Measurements from ENCODE around the gene WDFY1. TPM values are rescaled to one million over a fixed set of nuclear protein-coding genes. Genes with fewer than 3 reads are reported as not detected.

The WDFY1 gene
- total RNA-seq, 1 donor from 2014 or later, result 41.1 TPM

GRCh38 chr2:223870840-223871611 lies 74.1 kb downstream of the WDFY1 start:
- no peak for DNase-seq (ENCODE audit: low read depth, low spot score)
- Mint-ChIP-seq H3K9me3 (peaks cover 2% of the 10 kb centered on the region), H3K4me3 (no peak overlapping the region), H3K27ac (ENCODE audit: unreplicated experiment) (peak overlapping the region; percentile 36), H3K36me3 (ENCODE audit: low read depth) (peaks cover 14% of the 10 kb centered on the region), H3K27me3 (ENCODE audit: low read depth) (no peaks in the 10 kb centered on the region), H3K4me1 (no peaks in the 10 kb centered on the region)
- TF ChIP-seq, protein P1, sequence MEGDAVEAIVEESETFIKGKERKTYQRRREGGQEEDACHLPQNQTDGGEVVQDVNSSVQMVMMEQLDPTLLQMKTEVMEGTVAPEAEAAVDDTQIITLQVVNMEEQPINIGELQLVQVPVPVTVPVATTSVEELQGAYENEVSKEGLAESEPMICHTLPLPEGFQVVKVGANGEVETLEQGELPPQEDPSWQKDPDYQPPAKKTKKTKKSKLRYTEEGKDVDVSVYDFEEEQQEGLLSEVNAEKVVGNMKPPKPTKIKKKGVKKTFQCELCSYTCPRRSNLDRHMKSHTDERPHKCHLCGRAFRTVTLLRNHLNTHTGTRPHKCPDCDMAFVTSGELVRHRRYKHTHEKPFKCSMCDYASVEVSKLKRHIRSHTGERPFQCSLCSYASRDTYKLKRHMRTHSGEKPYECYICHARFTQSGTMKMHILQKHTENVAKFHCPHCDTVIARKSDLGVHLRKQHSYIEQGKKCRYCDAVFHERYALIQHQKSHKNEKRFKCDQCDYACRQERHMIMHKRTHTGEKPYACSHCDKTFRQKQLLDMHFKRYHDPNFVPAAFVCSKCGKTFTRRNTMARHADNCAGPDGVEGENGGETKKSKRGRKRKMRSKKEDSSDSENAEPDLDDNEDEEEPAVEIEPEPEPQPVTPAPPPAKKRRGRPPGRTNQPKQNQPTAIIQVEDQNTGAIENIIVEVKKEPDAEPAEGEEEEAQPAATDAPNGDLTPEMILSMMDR (conservative IDR thresholded peaks at IDR 0.05), result no peak

GRCh38 chr2:223868005-223868404 lies 77.1 kb downstream of the WDFY1 start:
- H3K4me1 Mint-ChIP-seq, result no peaks in the 10 kb centered on the region
- peaks cover 8% of the 10 kb centered on the region for H3K36me3 Mint-ChIP-seq (ENCODE audit: low read depth)
- no peak for DNase-seq (ENCODE audit: low read depth, low spot score)
- TF ChIP-seq, protein P1 (conservative IDR thresholded peaks at IDR 0.05), result no peak
- no peak overlapping the region for H3K27ac Mint-ChIP-seq (ENCODE audit: unreplicated experiment)
- no peak overlapping the region for H3K4me3 Mint-ChIP-seq
- no peaks in the 10 kb centered on the region for H3K27me3 Mint-ChIP-seq (ENCODE audit: low read depth)
- H3K9me3 Mint-ChIP-seq, result peaks cover 2% of the 10 kb centered on the region

DNA sequence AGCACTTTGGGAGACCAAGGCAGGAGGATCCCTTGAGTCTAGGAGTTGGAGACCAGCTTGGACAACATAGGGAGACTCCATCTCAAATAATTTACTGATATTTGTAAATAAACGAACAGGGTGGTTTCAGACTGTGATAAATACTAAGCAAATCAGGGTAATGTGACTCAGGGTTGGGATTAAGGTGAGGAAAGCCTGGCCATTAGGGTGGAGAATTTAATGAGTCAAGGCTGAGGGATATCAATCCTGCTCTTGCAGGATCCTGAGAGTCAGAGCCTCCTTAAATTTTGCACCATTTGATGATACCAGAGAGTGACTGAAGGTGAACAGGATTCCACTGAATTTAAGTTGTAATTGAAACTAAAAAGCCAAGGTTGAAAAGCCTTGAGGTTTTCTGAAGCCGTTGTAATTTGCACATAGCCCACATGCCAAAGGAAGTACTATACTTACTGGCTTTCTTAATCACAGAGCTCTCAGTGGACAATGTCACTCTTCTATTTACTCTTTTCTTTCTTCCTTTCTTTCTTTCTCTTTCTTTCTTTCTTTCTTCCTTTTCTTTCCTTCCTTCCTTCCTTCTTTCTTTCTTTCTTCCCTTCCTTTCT lies 79.1 kb downstream of the WDFY1 start:
- peaks cover 2% of the 10 kb centered on the region for H3K36me3 Mint-ChIP-seq (ENCODE audit: low read depth)
- peak overlapping the region; percentile 75 for H3K27ac Mint-ChIP-seq (ENCODE audit: unreplicated experiment)
- no peaks in the 10 kb centered on the region for H3K27me3 Mint-ChIP-seq (ENCODE audit: low read depth)
- no peaks in the 10 kb centered on the region for H3K4me1 Mint-ChIP-seq
- DNase-seq (ENCODE audit: low read depth, low spot score), result no peak
- TF ChIP-seq, protein P1 (conservative IDR thresholded peaks at IDR 0.05), result no peak
- no peak overlapping the region for H3K4me3 Mint-ChIP-seq
- H3K9me3 Mint-ChIP-seq, result no peaks in the 10 kb centered on the region

- H3K9me3 Mint-ChIP-seq, result no peaks in the 10 kb centered on the region
- no peaks in the 10 kb centered on the region for H3K27me3 Mint-ChIP-seq (ENCODE audit: low read depth)
- no peak overlapping the region for H3K27ac Mint-ChIP-seq (ENCODE audit: unreplicated experiment)
- no peak overlapping the region for H3K4me3 Mint-ChIP-seq
- peaks cover 2% of the 10 kb centered on the region for H3K36me3 Mint-ChIP-seq (ENCODE audit: low read depth)
- no peaks in the 10 kb centered on the region for H3K4me1 Mint-ChIP-seq
- no peak for DNase-seq (ENCODE audit: low read depth, low spot score)
- TF ChIP-seq, protein P1 (conservative IDR thresholded peaks at IDR 0.05), result no peak
Measured at GRCh38 chr2:223865124-223865523, 80.0 kb downstream of the WDFY1 start.

DNA sequence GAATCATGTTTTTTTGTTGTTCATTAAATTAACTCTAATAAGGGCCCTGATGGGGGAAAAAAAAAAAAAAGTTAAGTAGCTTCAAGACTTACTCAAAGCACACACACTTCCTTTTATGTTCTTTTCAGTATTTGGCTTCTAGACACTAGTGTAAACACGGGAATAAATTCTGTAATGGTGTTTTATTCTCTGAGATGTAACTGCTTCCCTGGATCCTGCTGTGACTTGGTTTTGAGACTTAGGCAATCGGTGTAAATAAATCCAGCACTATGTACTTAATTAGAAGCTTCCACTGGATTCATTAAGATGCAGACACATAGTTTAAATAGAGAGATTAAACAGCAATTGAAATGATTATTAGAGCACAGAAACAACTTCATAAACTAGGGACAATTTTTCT lies 81.6 kb downstream of the WDFY1 start:
- no peaks in the 10 kb centered on the region for H3K36me3 Mint-ChIP-seq (ENCODE audit: low read depth)
- no peak for DNase-seq (ENCODE audit: low read depth, low spot score)
- no peaks in the 10 kb centered on the region for H3K4me1 Mint-ChIP-seq
- TF ChIP-seq, protein P1 (conservative IDR thresholded peaks at IDR 0.05), result no peak
- no peak overlapping the region for H3K4me3 Mint-ChIP-seq
- H3K9me3 Mint-ChIP-seq, result no peaks in the 10 kb centered on the region
- H3K27me3 Mint-ChIP-seq (ENCODE audit: low read depth), result no peaks in the 10 kb centered on the region
- no peak overlapping the region for H3K27ac Mint-ChIP-seq (ENCODE audit: unreplicated experiment)
